NB4 (cell line): ENCODE data around the gene MEPCE.

Experiments used
- MYC ChIP-seq: IDR thresholded peaks from 2 replicates; pipeline ENCODE4 v1.6.1; 2011; ENCODE audit warnings: low read depth, low read length
- POLR2A ChIP-seq: IDR thresholded peaks from 2 replicates; pipeline ENCODE4 v1.6.1; 2011; ENCODE audit warnings: mild to moderate bottlenecking; ENCODE audit not compliant: insufficient read length; ENCODE audit errors: extremely low read depth
- TF ChIP-seq, protein P1 (sequence below): IDR thresholded peaks from one replicate; pipeline ENCODE4 v1.5.1; 2012; ENCODE audit warnings: low read depth, low read length
- TF ChIP-seq, protein P2 (sequence below): IDR thresholded peaks from 2 replicates; pipeline ENCODE4 v1.6.1; 2011; ENCODE audit warnings: low read depth, low read length

GRCh38 chr7:100406767-100407166, 22.9 kb upstream of the MEPCE start:
- TF ChIP-seq, protein P1, sequence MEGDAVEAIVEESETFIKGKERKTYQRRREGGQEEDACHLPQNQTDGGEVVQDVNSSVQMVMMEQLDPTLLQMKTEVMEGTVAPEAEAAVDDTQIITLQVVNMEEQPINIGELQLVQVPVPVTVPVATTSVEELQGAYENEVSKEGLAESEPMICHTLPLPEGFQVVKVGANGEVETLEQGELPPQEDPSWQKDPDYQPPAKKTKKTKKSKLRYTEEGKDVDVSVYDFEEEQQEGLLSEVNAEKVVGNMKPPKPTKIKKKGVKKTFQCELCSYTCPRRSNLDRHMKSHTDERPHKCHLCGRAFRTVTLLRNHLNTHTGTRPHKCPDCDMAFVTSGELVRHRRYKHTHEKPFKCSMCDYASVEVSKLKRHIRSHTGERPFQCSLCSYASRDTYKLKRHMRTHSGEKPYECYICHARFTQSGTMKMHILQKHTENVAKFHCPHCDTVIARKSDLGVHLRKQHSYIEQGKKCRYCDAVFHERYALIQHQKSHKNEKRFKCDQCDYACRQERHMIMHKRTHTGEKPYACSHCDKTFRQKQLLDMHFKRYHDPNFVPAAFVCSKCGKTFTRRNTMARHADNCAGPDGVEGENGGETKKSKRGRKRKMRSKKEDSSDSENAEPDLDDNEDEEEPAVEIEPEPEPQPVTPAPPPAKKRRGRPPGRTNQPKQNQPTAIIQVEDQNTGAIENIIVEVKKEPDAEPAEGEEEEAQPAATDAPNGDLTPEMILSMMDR = no peak
- no peak for TF ChIP-seq POLR2A
- TF ChIP-seq, protein P2, sequence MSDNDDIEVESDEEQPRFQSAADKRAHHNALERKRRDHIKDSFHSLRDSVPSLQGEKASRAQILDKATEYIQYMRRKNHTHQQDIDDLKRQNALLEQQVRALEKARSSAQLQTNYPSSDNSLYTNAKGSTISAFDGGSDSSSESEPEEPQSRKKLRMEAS = no peak
- no peak for TF ChIP-seq MYC
